ENCODE data around the gene RBMS1. TPM values are rescaled to one million over a fixed set of nuclear protein-coding genes. Genes with fewer than 3 reads are reported as not detected.

Gene RBMS1
- polyA plus RNA-seq, 1 experiment, result 107 TPM

DNA sequence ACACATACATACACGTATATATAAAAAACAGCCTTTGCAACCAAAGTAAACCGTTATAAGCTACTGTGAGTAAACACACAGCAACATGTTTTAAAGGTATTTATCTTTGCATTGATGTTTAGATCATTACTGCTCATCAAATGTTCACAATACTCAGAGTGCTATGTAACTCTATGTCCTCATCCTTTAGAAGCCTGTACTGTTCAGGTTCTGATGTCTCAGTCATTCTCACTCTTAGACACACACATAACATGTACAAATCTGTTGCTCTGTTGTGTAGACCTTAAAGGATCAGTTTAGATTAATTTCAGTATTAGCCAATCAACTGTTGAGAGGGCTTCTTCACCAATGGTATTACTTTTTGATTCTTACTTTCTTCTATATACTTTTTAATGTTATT is 153.9 kb downstream of the RBMS1 start:
- no peak overlapping the region for H3K27ac ChIP-seq (ENCODE audit: low read depth, low read length)
- POLR2A ChIA-PET, result no interaction called here
- CTCF ChIA-PET, result interaction anchor here (1.4 to 3.3 kb wide), 2 partner anchors 16 to 631 kb away, joined by 4 to 18 read pairs; no protein-coding TSS in a partner anchor
- H3K27me3 ChIP-seq (ENCODE audit: control insufficient read depth, insufficient read depth, low read length), result no peaks in the 10 kb centered on the region
- H3K9me3 ChIP-seq (ENCODE audit: control insufficient read depth, insufficient read depth, low read length), result no peaks in the 10 kb centered on the region
- no peak overlapping the region for H3K4me3 ChIP-seq (ENCODE audit: low read depth, low read length)
- no peak for DNase-seq (ENCODE audit: low read depth, low spot score)
- TF ChIP-seq CTCF (IDR thresholded peaks at IDR 0.05; ENCODE audit: low read depth, low read length), result no peak

DNA sequence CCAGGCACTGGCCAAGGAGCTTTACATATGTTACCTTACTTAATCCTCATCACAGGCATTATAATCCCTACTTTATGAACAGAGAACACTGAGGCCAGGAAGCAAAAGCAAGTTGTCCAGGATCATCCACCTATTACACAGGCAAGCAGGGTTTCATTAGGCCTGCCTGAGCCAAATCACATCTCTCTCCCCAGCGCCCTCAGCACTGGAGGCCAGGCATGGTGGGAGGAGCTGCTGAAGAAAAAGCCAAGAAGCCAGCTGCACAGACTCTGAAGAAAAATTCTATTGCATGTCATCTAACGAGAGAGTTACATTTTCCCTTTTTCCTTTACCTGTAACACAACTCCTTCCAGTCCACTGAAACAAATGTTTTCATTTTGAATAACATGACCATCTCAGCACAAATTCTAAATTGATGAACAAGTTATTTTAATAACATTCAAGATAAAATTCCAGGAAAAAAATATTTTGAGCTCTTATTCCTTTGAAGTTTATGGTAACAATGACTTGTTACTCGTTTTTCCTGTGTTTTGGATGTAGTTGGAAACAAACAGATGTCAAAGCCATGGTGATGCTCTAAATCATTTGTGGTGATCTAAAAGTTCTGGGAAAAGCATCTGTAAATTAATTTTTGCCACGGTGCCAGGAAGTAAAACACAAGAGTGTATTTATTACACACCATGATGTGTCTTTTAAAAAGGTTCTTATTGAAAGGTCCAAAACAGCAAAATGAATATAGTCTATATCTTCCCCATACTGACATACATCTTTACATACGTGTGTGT is 154.5 kb downstream of the RBMS1 start:
- Histone ChIP-seq H3K4me3 (ENCODE audit: low read depth, low read length) (no peak overlapping the region), H3K9me3 (ENCODE audit: control insufficient read depth, insufficient read depth, low read length) (no peaks in the 10 kb centered on the region), H3K27ac (ENCODE audit: low read depth, low read length) (no peak overlapping the region), H3K27me3 (ENCODE audit: control insufficient read depth, insufficient read depth, low read length) (no peaks in the 10 kb centered on the region)
- no peak for DNase-seq (ENCODE audit: low read depth, low spot score)
- TF ChIP-seq CTCF (IDR thresholded peaks at IDR 0.05; ENCODE audit: low read depth, low read length), result no peak
- POLR2A ChIA-PET, result no interaction called here
- CTCF ChIA-PET, result interaction anchor here (1.4 to 3.3 kb wide), 2 partner anchors 15 to 631 kb away, joined by 4 to 18 read pairs; no protein-coding TSS in a partner anchor

- Histone ChIP-seq H3K27ac (ENCODE audit: low read depth, low read length) (no peak overlapping the region), H3K4me3 (ENCODE audit: low read depth, low read length) (no peak overlapping the region), H3K27me3 (ENCODE audit: control insufficient read depth, insufficient read depth, low read length) (no peaks in the 10 kb centered on the region), H3K9me3 (ENCODE audit: control insufficient read depth, insufficient read depth, low read length) (no peaks in the 10 kb centered on the region)
- ChIA-PET CTCF (interaction anchor here (0.5 to 3.3 kb wide), 5 partner anchors 9 to 1247 kb away, joined by 3 to 18 read pairs (median 3); no protein-coding TSS in a partner anchor), POLR2A (no interaction called here)
- TF ChIP-seq CTCF (IDR thresholded peaks at IDR 0.05; ENCODE audit: low read depth, low read length), result no peak
- no peak for DNase-seq (ENCODE audit: low read depth, low spot score)
These were observed 155.9 kb downstream of the RBMS1 start for GRCh38 chr2:160337728-160338127.

GRCh38 chr2:160336635-160337034 is 157.0 kb downstream of the RBMS1 start:
- ChIA-PET POLR2A (no interaction called here), CTCF (interaction anchor here (1.0 to 4.7 kb wide), 2 partner anchors 13 to 634 kb away, joined by 4 to 53 read pairs; no protein-coding TSS in a partner anchor)
- Histone ChIP-seq H3K4me3 (ENCODE audit: low read depth, low read length) (no peak overlapping the region), H3K27me3 (ENCODE audit: control insufficient read depth, insufficient read depth, low read length) (no peaks in the 10 kb centered on the region), H3K9me3 (ENCODE audit: control insufficient read depth, insufficient read depth, low read length) (no peaks in the 10 kb centered on the region), H3K27ac (ENCODE audit: low read depth, low read length) (no peak overlapping the region)
- DNase-seq (ENCODE audit: low read depth, low spot score), result no peak
- no peak for TF ChIP-seq CTCF (IDR thresholded peaks at IDR 0.05; ENCODE audit: low read depth, low read length)

GRCh38 chr2:160336105-160336504 is 157.5 kb downstream of the RBMS1 start:
- no peak for TF ChIP-seq CTCF (IDR thresholded peaks at IDR 0.05; ENCODE audit: low read depth, low read length)
- Histone ChIP-seq H3K27me3 (ENCODE audit: control insufficient read depth, insufficient read depth, low read length) (no peaks in the 10 kb centered on the region), H3K4me3 (ENCODE audit: low read depth, low read length) (no peak overlapping the region), H3K9me3 (ENCODE audit: control insufficient read depth, insufficient read depth, low read length) (no peaks in the 10 kb centered on the region), H3K27ac (ENCODE audit: low read depth, low read length) (no peak overlapping the region)
- no peak for DNase-seq (ENCODE audit: low read depth, low spot score)
- ChIA-PET CTCF (interaction anchor here (1.0 to 4.7 kb wide), 2 partner anchors 13 to 634 kb away, joined by 4 to 53 read pairs; no protein-coding TSS in a partner anchor), POLR2A (no interaction called here)
